Astrocyte (in vitro differentiated cells and primary cell): ENCODE data around the gene CCDC86. TPM values are rescaled to one million over a fixed set of nuclear protein-coding genes. Genes with fewer than 3 reads are reported as not detected.
A peak's percentile ranks its signal among the peaks of the same experiment; 100 is the strongest.

ENCODE experiments used
- DNase-seq: peaks from one replicate; pipeline ENCODE4 v3.0.0-alpha.2; 2010; ENCODE audit warnings: low read depth
- FAIRE-seq: peaks from 2 replicates; lab custom pipeline; 2011; peaks lifted over from hg19 to GRCh38; lab: Jason Lieb, UNC
- H2AFZ ChIP-seq: 2 replicates; pipeline ENCODE4 v1.6.0; 2012; ENCODE audit warnings: low read depth, low read length, inconsistent platforms
- H3K27ac ChIP-seq: 2 replicates; pipeline ENCODE4 v1.5.1; 2011; ENCODE audit warnings: low read depth, low read length, inconsistent platforms
- H3K27me3 ChIP-seq: 2 replicates; pipeline ENCODE4 v1.6.0; 2011; ENCODE audit warnings: low read length, inconsistent platforms; ENCODE audit not compliant: insufficient read depth
- H3K36me3 ChIP-seq: 2 replicates; pipeline ENCODE4 v1.5.1; 2011; ENCODE audit warnings: low read length, inconsistent platforms; ENCODE audit not compliant: insufficient read depth
- H3K4me1 ChIP-seq: 2 replicates; pipeline ENCODE4 v1.5.1; 2011; ENCODE audit warnings: low read length, inconsistent platforms; ENCODE audit not compliant: insufficient read depth
- H3K4me2 ChIP-seq: 2 replicates; pipeline ENCODE4 v1.6.0; 2012; ENCODE audit warnings: low read length, inconsistent platforms
- H3K4me3 ChIP-seq: 2 replicates; pipeline ENCODE4 v1.5.1; 2011; ENCODE audit warnings: low read depth, mild to moderate bottlenecking, low read length, inconsistent platforms; ENCODE audit not compliant: insufficient read depth
- H3K79me2 ChIP-seq: 2 replicates; pipeline ENCODE4 v1.6.0; 2012; ENCODE audit warnings: mild to moderate bottlenecking, low read length, inconsistent platforms; ENCODE audit not compliant: insufficient read depth
- H3K9ac ChIP-seq: 2 replicates; pipeline ENCODE4 v1.6.0; 2012; ENCODE audit warnings: mild to moderate bottlenecking, low read length, inconsistent platforms
- H3K9me3 ChIP-seq: 2 replicates; pipeline ENCODE4 v1.5.1; 2012; ENCODE audit warnings: low read depth, mild to moderate bottlenecking, low read length, inconsistent platforms; ENCODE audit not compliant: insufficient read depth
- H4K20me1 ChIP-seq: 2 replicates; pipeline ENCODE4 v1.6.0; 2012; ENCODE audit warnings: low read length, inconsistent platforms; ENCODE audit not compliant: insufficient read depth
- H3K27ac Mint-ChIP-seq: one replicate; pipeline ENCODE4 v1.8.0; 2021; ENCODE audit warnings: mild to moderate bottlenecking, mixed read lengths; ENCODE audit not compliant: unreplicated experiment
- H3K27me3 Mint-ChIP-seq: one replicate; pipeline ENCODE4 v1.8.0; 2021; ENCODE audit warnings: low read depth, mixed read lengths; ENCODE audit not compliant: unreplicated experiment
- H3K36me3 Mint-ChIP-seq: one replicate; pipeline ENCODE4 v1.8.0; 2021; ENCODE audit warnings: low read depth, mixed read lengths; ENCODE audit not compliant: unreplicated experiment
- H3K4me1 Mint-ChIP-seq: one replicate; pipeline ENCODE4 v1.8.0; 2021; ENCODE audit warnings: low read depth, mixed read lengths; ENCODE audit not compliant: unreplicated experiment
- H3K4me3 Mint-ChIP-seq: one replicate; pipeline ENCODE4 v1.8.0; 2021; ENCODE audit warnings: mild to moderate bottlenecking, moderate library complexity, mixed read lengths; ENCODE audit not compliant: unreplicated experiment
- H3K9me3 Mint-ChIP-seq: one replicate; pipeline ENCODE4 v1.8.0; 2021; ENCODE audit warnings: mild to moderate bottlenecking, mixed read lengths; ENCODE audit not compliant: unreplicated experiment
- EZH2 ChIP-seq: IDR thresholded peaks from 2 replicates; pipeline ENCODE4 v1.6.1; 2012; ENCODE audit warnings: mild to moderate bottlenecking, low read length, inconsistent platforms; ENCODE audit not compliant: insufficient read depth
- total RNA-seq: library from RNA; stranded (reverse); gene quantifications from 2 replicates; pipeline ENCODE4 v1.2.1, GENCODE V29; 2021
- TF ChIP-seq, protein P1 (sequence below): IDR thresholded peaks from 2 replicates; pipeline ENCODE4 v1.5.1; 2011; ENCODE audit warnings: low read depth, mild to moderate bottlenecking, inconsistent platforms, low read length, moderate library complexity; ENCODE audit not compliant: insufficient read depth

Gene CCDC86
- total RNA-seq, 1 donor from 2014 or later: 51.4 TPM

DNA sequence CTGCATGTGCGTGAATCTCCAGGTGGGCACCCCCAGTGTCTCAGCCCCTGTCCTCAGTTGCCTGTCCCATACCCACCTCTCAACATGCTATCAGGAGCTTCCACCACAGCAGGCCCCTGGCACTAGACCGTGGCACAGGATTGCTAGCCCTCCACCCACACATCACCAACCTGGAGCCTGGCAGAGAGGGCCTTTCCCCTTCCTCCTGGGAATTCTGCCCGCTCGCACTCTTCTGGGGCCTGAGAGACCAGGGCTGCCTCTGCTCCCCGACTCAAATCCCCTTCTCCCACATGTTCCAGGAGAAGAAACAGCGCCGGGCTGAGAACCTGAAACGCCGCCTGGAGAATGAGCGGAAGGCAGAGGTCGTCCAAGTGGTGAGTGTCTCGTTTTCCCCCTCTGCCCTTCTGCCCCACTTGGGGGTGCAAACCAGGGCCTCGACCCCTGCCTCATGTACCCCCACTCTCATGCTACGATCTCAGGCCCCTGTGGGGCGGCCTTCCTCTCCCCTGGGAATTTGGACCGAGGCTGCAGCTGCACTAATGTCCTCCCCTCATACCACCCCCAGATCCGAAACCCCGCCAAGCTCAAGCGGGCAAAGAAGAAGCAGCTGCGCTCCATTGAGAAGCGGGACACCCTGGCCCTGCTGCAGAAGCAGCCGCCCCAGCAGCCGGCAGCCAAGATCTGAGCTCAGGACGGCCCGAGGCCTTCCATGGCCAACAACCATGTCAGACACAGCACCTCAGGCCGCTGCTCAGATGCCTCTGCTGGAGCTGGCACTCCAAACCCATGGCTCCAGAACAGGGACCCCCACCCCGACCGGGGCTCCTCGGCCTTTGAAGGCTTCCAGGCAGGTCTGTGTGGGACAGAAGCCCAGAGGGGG, 8.0 kb downstream of the CCDC86 start:
- no peak overlapping the region for H2AFZ ChIP-seq
- H3K27ac ChIP-seq: no peak overlapping the region
- Mint-ChIP-seq H3K27me3 (peaks cover 4% of the 10 kb centered on the region), H3K36me3 (peaks cover 26% of the 10 kb centered on the region), H3K27ac (peak overlapping the region; percentile 41), H3K9me3 (no peaks in the 10 kb centered on the region), H3K4me3 (no peak overlapping the region), H3K4me1 (peaks cover 5% of the 10 kb centered on the region)
- peaks cover 22% of the 10 kb centered on the region for H4K20me1 ChIP-seq
- no peak overlapping the region for H3K4me2 ChIP-seq
- peaks cover 17% of the 10 kb centered on the region for H3K79me2 ChIP-seq
- H3K36me3 ChIP-seq: peaks cover 8% of the 10 kb centered on the region
- no peaks in the 10 kb centered on the region for H3K4me1 ChIP-seq
- H3K4me3 ChIP-seq: no peak overlapping the region
- DNase-seq (no peak), FAIRE-seq (no peak)
- H3K9me3 ChIP-seq: no peaks in the 10 kb centered on the region
- TF ChIP-seq EZH2: no peak
- TF ChIP-seq, protein P1, sequence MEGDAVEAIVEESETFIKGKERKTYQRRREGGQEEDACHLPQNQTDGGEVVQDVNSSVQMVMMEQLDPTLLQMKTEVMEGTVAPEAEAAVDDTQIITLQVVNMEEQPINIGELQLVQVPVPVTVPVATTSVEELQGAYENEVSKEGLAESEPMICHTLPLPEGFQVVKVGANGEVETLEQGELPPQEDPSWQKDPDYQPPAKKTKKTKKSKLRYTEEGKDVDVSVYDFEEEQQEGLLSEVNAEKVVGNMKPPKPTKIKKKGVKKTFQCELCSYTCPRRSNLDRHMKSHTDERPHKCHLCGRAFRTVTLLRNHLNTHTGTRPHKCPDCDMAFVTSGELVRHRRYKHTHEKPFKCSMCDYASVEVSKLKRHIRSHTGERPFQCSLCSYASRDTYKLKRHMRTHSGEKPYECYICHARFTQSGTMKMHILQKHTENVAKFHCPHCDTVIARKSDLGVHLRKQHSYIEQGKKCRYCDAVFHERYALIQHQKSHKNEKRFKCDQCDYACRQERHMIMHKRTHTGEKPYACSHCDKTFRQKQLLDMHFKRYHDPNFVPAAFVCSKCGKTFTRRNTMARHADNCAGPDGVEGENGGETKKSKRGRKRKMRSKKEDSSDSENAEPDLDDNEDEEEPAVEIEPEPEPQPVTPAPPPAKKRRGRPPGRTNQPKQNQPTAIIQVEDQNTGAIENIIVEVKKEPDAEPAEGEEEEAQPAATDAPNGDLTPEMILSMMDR: no peak
- H3K27me3 ChIP-seq: no peaks in the 10 kb centered on the region
- no peak overlapping the region for H3K9ac ChIP-seq

DNA sequence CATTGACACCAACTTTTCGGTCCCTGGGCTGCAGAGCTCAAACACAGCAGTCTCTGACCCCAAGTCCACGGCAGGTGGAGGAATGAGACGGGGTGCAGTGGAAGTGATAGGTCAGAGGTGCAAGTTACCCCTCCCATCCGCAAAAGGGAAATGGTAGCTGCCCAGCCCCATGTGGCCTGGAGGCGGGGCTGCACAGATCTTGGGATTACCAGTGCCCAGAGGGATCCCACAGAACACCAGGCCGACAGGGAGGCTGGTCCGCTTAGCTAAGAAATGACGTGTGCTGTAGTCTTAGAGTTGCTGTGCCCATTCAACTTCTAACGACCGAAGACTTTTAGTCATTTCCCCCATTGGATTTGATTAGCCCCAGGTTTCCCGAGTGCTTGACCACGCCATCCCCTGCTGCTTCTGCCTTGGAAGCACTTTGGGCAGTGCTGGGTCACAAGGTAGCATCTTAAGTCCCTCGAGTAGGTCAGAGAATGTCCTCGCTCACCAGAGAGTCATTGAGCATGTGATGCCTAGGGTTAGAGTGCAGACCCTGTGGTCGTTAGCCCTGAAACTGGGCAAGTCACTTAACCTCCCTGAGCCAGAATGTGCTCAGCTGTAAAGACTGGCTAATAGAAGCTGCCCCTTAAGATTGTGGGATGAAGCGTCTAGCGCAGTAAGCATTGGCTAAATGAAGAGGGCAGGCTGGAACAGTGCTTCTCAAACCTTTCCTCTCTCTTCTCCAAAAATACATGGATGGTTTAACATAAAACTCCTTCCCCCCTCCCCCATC, 9.6 kb downstream of the CCDC86 start:
- H3K27me3 Mint-ChIP-seq: peaks cover 4% of the 10 kb centered on the region
- peaks cover 24% of the 10 kb centered on the region for H3K36me3 Mint-ChIP-seq

More for the DNA sequence above, 9.6 kb downstream of the CCDC86 start:
- no peaks in the 10 kb centered on the region for H3K4me1 ChIP-seq
- Mint-ChIP-seq H3K4me3 (no peak overlapping the region), H3K27ac (no peak overlapping the region), H3K4me1 (peaks cover 3% of the 10 kb centered on the region), H3K9me3 (no peaks in the 10 kb centered on the region)
- no peak overlapping the region for H2AFZ ChIP-seq
- no peak overlapping the region for H3K9ac ChIP-seq
- H3K4me2 ChIP-seq: no peak overlapping the region
- H4K20me1 ChIP-seq: peaks cover 9% of the 10 kb centered on the region
- DNase-seq: no peak
- no peaks in the 10 kb centered on the region for H3K9me3 ChIP-seq
- FAIRE-seq: no peak
- H3K36me3 ChIP-seq: peaks cover 8% of the 10 kb centered on the region
- H3K27me3 ChIP-seq: no peaks in the 10 kb centered on the region
- TF ChIP-seq, protein P1: no peak
- TF ChIP-seq EZH2: no peak
- H3K27ac ChIP-seq: no peak overlapping the region
- peaks cover 3% of the 10 kb centered on the region for H3K79me2 ChIP-seq
- no peak overlapping the region for H3K4me3 ChIP-seq
